Uterus (tissue), 4 donors: Measurements from ENCODE around the gene COX5A. TPM values are rescaled to one million over a fixed set of nuclear protein-coding genes. Genes with fewer than 3 reads are reported as not detected.
"Not testable (repeated sequence)": the region's sequence is repeated elsewhere in the genome, so short reads cannot be mapped to it uniquely, and the experiment has no call there.

Experiments used
- DNase-seq, 2 donors: peaks; one replicate each; pipeline ENCODE4 v3.0.0-alpha.2; 2019 to 2020
- H3K27ac ChIP-seq, 2 donors: fragments of 200-600 bp; sonication (generic); 1 replicate in 1 of 2; 2 replicates in 1 of 2; pipeline ENCODE4 v1.5.1; 2016 to 2018
- H3K27me3 ChIP-seq, 2 donors: fragments of 200-600 bp; sonication (generic); one replicate each; pipeline ENCODE4 v1.5.1; 2018 to 2019; ENCODE audit warnings: control low read depth in 1 of 2
- H3K36me3 ChIP-seq, 2 donors: fragments of 200-600 bp; sonication (generic); one replicate each; pipeline ENCODE4 v1.5.1; 2019; ENCODE audit warnings: control low read depth in 1 of 2
- H3K4me1 ChIP-seq, 2 donors: fragments of 200-600 bp; sonication (generic); one replicate each; pipeline ENCODE4 v1.5.1; 2018 to 2019; ENCODE audit warnings: control low read depth in 1 of 2
- H3K4me3 ChIP-seq, 2 donors: fragments of 200-600 bp; sonication (generic); 1 replicate in 1 of 2; 2 replicates in 1 of 2; pipeline ENCODE4 v1.5.1; 2018 to 2019; ENCODE audit warnings: mild to moderate bottlenecking in 1 of 2
- H3K9me3 ChIP-seq, 2 donors: fragments of 200-600 bp; sonication (generic); one replicate each; pipeline ENCODE4 v1.5.1; 2019; ENCODE audit warnings: control low read depth in 1 of 2
- CTCF ChIP-seq, 4 experiments: fragments of 200-600 bp in 2 of 4; fragments of 450-650 bp in 2 of 4; sonication (generic) in 2 of 4; IDR thresholded peaks; one replicate each; pipeline ENCODE4 v1.5.1; 2016 to 2019; ENCODE audit warnings: antibody characterized with exemption in 4 of 4, mild to moderate bottlenecking in 2 of 4, moderate library complexity in 1 of 4
- POLR2A ChIP-seq, 2 donors: fragments of 450-650 bp; IDR thresholded peaks; one replicate each; pipeline ENCODE4 v1.6.1; 2016; ENCODE audit warnings: antibody characterized with exemption in 2 of 2, mild to moderate bottlenecking in 1 of 2, moderate library complexity in 1 of 2
- intact Hi-C: fragments of 100-400 bp; cut with DNase I; formaldehyde crosslinking; loops from one replicate; pipeline ENCODE4 v1.15.1; 2023; ENCODE audit warnings: low total_unique reads
- total RNA-seq, 4 donors: library from RNA; depleted of rRNA in 3 of 4; stranded (reverse); fragments of >200 nt in 3 of 4; gene quantifications; one replicate each; pipeline versions ENCODE4 v1.1.0 to v1.2.4, GENCODE V29; 2014 to 2023
- donor health status: DM: yes; HTN: yes; CAD: no.

The COX5A gene
- total RNA-seq, 4 donors from 2014 or later, result 9.0 to 84.1 (median 46.6) TPM

- Histone ChIP-seq H3K4me1 (no peaks in the 10 kb centered on the region), H3K36me3 (no peaks in the 10 kb centered on the region), H3K27ac (no peak overlapping the region), H3K9me3 (no peaks in the 10 kb centered on the region), H3K27me3 (no peaks in the 10 kb centered on the region), H3K4me3 (no peak overlapping the region)
- TF ChIP-seq POLR2A (IDR thresholded peaks at IDR 0.05) (no peak), CTCF (IDR thresholded peaks at IDR 0.05) (no peak)
- no peak for DNase-seq
- intact Hi-C loops, result loop anchor here (5.0 kb wide), 1 partner anchor 179 kb away; no protein-coding TSS in a partner anchor
These were observed 13.1 kb upstream of the COX5A start for GRCh38 chr15:74951006-74951405.

DNA sequence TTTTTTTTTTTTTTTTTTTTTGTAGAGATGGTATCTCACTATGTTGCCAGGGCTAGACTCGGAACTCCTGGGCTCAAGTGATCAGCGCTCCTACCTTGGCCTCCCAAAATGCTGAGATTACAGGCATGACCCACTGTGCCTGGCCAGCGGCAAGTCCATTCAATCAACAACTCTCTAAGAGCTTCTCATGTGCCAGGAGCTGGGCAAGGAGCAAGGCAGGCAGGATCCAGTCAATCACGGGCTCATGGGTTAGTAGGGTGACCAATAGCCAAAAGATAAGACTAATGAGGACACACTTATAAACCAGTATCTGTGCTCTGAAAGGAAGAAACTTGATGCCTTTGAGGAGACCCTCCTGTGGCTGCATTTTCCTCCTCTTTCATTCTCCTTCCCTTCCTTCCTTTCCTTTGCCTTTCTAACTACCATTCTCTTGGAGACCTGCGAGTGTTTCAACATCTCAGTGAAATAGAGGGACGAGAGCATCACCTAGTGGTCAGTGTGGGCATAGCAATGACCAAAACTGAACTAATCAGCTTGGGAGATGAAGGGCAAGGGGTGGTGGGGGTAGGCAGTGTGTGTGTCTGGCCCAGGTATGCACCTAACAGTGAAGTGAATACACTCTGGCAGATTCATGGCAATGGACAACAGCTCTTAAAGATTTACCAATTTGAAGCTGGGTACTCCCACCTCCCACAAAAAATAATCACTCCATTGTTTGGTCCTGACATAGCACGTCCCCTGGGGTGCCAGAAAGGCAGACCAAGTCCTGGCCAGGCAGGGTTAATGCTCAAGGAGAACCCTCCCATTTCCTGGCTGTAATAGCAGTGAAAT is 12.4 kb upstream of the COX5A start:
- peak; percentile 72 to 83 for DNase-seq
- Histone ChIP-seq H3K9me3 (no peaks in the 10 kb centered on the region), H3K4me3 (no peak overlapping the region), H3K27ac (no peak overlapping the region), H3K36me3 (no peaks in the 10 kb centered on the region), H3K27me3 (no peaks in the 10 kb centered on the region), H3K4me1 (no peaks in the 10 kb centered on the region)
- TF ChIP-seq POLR2A (IDR thresholded peaks at IDR 0.05) (no peak), CTCF (IDR thresholded peaks at IDR 0.05) (peak; percentile 94 to 99 (median 98))
- intact Hi-C loops, result loop anchor here (5.0 kb wide), 1 partner anchor 178 kb away; no protein-coding TSS in a partner anchor

DNA sequence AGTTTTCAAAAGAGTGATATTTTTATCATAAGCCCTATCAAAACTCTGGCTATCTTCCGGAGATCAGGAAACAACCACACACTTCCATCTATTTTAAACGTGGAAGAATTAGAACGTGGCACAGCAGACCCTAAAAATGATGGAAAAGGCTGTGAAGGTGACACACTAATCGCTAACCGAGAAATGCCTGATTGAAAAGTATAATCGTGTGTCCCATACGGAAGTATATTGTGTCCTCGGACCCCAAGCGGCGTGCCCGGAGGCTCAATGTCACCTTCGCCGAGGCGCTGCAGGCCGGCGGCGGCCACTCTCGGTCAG is 642 bp downstream of the COX5A start:
- no peak for DNase-seq
- peak overlapping the region; percentile 86 to 92 for H3K27ac ChIP-seq
- intact Hi-C loops, result no loop called here
- H3K4me3 ChIP-seq, result peak overlapping the region; percentile 57 to 99
- no peaks in the 10 kb centered on the region for H3K36me3 ChIP-seq
- H3K27me3 ChIP-seq, result no peaks in the 10 kb centered on the region
- peaks cover 0 to 4% of the 10 kb centered on the region in 2 donors for H3K4me1 ChIP-seq
- no peak for TF ChIP-seq POLR2A (IDR thresholded peaks at IDR 0.05)
- no peaks in the 10 kb centered on the region for H3K9me3 ChIP-seq

GRCh38 chr15:74935193-74935592 is 2.7 kb downstream of the COX5A start:
- H3K27me3 ChIP-seq, H3K27ac ChIP-seq, intact Hi-C loops, DNase-seq, H3K36me3 ChIP-seq, H3K9me3 ChIP-seq, H3K4me3 ChIP-seq, H3K4me1 ChIP-seq: not testable (repeated sequence)

GRCh38 chr15:74933573-74933972 is 4.3 kb downstream of the COX5A start:
- Histone ChIP-seq H3K4me1 (peaks cover 0 to 4% of the 10 kb centered on the region in 2 donors), H3K4me3 (no peak overlapping the region), H3K9me3 (no peaks in the 10 kb centered on the region), H3K27ac (no peak overlapping the region), H3K27me3 (no peaks in the 10 kb centered on the region), H3K36me3 (no peaks in the 10 kb centered on the region)
- no peak for TF ChIP-seq POLR2A (IDR thresholded peaks at IDR 0.05)
- no peak for TF ChIP-seq CTCF (IDR thresholded peaks at IDR 0.05)
- intact Hi-C loops, result no loop called here
- no peak for DNase-seq

GRCh38 chr15:74928771-74929198 is 9.1 kb downstream of the COX5A start:
- TF ChIP-seq POLR2A (IDR thresholded peaks at IDR 0.05) (no peak), CTCF (IDR thresholded peaks at IDR 0.05) (no peak)

More at GRCh38 chr15:74928771-74929198, 9.1 kb downstream of the COX5A start:
- intact Hi-C loops, result no loop called here
- no peaks in the 10 kb centered on the region for H3K4me1 ChIP-seq
- no peak overlapping the region for H3K27ac ChIP-seq
- no peaks in the 10 kb centered on the region for H3K36me3 ChIP-seq
- H3K4me3 ChIP-seq, result no peak overlapping the region
- H3K27me3 ChIP-seq, result no peaks in the 10 kb centered on the region
- H3K9me3 ChIP-seq, result no peaks in the 10 kb centered on the region
- DNase-seq, result no peak
